Esophagus squamous epithelium (tissue), 5 donors: Measurements from ENCODE around the gene GRIK2. TPM values are rescaled to one million over a fixed set of nuclear protein-coding genes. Genes with fewer than 3 reads are reported as not detected.

Experiments
- DNase-seq: peaks from one replicate; lab custom pipeline; 2025; lab: John Stamatoyannopoulos, UW
- H3K27ac ChIP-seq, 4 donors: fragments of 200-600 bp; sonication (generic); one replicate each; pipeline ENCODE4 v1.5.1; 2016 to 2019; ENCODE audit warnings: mild to moderate bottlenecking in 1 of 4
- H3K27me3 ChIP-seq, 4 donors: fragments of 200-600 bp; sonication (generic); 1 replicate in 3 of 4; 2 replicates in 1 of 4; pipeline versions ENCODE4 v1.5.1 to v1.6.0; 2017 to 2021; ENCODE audit warnings: antibody characterized with exemption in 1 of 4
- H3K36me3 ChIP-seq, 3 donors: fragments of 200-600 bp; sonication (generic); one replicate each; pipeline ENCODE4 v1.5.1; 2016 to 2019
- H3K4me1 ChIP-seq, 3 donors: fragments of 200-600 bp; sonication (generic); one replicate each; pipeline ENCODE4 v1.5.1; 2017 to 2019
- H3K4me3 ChIP-seq, 4 donors: fragments of 200-600 bp; sonication (generic); 1 replicate in 3 of 4; 2 replicates in 1 of 4; pipeline ENCODE4 v1.5.1; 2016 to 2019; ENCODE audit warnings: mild to moderate bottlenecking in 2 of 4, moderate library complexity in 1 of 4
- H3K9me3 ChIP-seq, 3 donors: fragments of 200-600 bp; sonication (generic); one replicate each; pipeline ENCODE4 v1.5.1; 2016 to 2019
- CTCF ChIP-seq, 6 experiments: fragments of 450-650 bp in 4 of 6; fragments of 200-600 bp in 2 of 6; sonication (generic) in 2 of 6; IDR thresholded peaks; one replicate each; pipeline ENCODE4 v1.5.1; 2016 to 2019; ENCODE audit warnings: antibody characterized with exemption in 6 of 6, mild to moderate bottlenecking in 4 of 6, moderate library complexity in 4 of 6
- POLR2A ChIP-seq, 4 donors: fragments of 450-650 bp; IDR thresholded peaks; one replicate each; pipeline ENCODE4 v1.6.1; 2017; ENCODE audit warnings: antibody characterized with exemption in 4 of 4, mild to moderate bottlenecking in 4 of 4, moderate library complexity in 3 of 4
- WGBS, 2 donors: methylation state at CpG; one replicate each; pipeline ENCODE4 v1.1.5; 2018; 5-methylcytosine and 5-hydroxymethylcytosine counted together
- intact Hi-C: fragments of 100-400 bp; cut with DNase I; formaldehyde crosslinking; loops from one replicate; pipeline ENCODE4 v1.15.0; 2022
- total RNA-seq, 4 donors: library from RNA; depleted of rRNA; stranded (reverse); fragments of >200 nt; gene quantifications; one replicate each; pipeline ENCODE4 v1.1.0, GENCODE V29; 2016
- donor health status: DM: yes; HTN: yes; CAD: no.

Gene GRIK2
- total RNA-seq, 4 donors from 2014 or later: 0.19 TPM; not detected in 3

- WGBS, 2 donors: 67 to 75% methylated on average over 5 of the region's 5 CpGs
- TF ChIP-seq POLR2A (IDR thresholded peaks at IDR 0.05) (no peak), CTCF (IDR thresholded peaks at IDR 0.05) (no peak)
- Histone ChIP-seq H3K9me3 (no peaks in the 10 kb centered on the region), H3K36me3 (no peaks in the 10 kb centered on the region), H3K27ac (no peak overlapping the region), H3K27me3 (no peaks in the 10 kb centered on the region), H3K4me3 (no peak overlapping the region), H3K4me1 (no peaks in the 10 kb centered on the region)
- no peak for DNase-seq
- intact Hi-C loops: no loop called here
Measured at GRCh38 chr6:101450901-101451300, 57.4 kb downstream of the GRIK2 start.

GRCh38 chr6:101451981-101452380 lies 58.5 kb downstream of the GRIK2 start:
- WGBS, 2 donors: 93 to 96% methylated on average over 1 of the region's 1 CpG
- Histone ChIP-seq H3K4me1 (no peaks in the 10 kb centered on the region), H3K27me3 (no peaks in the 10 kb centered on the region), H3K36me3 (no peaks in the 10 kb centered on the region), H3K4me3 (no peak overlapping the region), H3K27ac (no peak overlapping the region), H3K9me3 (no peaks in the 10 kb centered on the region)
- no peak for TF ChIP-seq CTCF (IDR thresholded peaks at IDR 0.05)
- TF ChIP-seq POLR2A (IDR thresholded peaks at IDR 0.05): no peak
- intact Hi-C loops: no loop called here
- DNase-seq: no peak

- WGBS, 2 donors: 49 to 66% methylated on average over 4 of the region's 4 CpGs
- intact Hi-C loops: no loop called here
- TF ChIP-seq POLR2A (IDR thresholded peaks at IDR 0.05): no peak
- TF ChIP-seq CTCF (IDR thresholded peaks at IDR 0.05): no peak
- H3K27me3 ChIP-seq: no peaks in the 10 kb centered on the region
- no peak for DNase-seq
- no peaks in the 10 kb centered on the region for H3K4me1 ChIP-seq
- H3K9me3 ChIP-seq: no peaks in the 10 kb centered on the region
- no peak overlapping the region for H3K27ac ChIP-seq
- no peak overlapping the region for H3K4me3 ChIP-seq
- H3K36me3 ChIP-seq: no peaks in the 10 kb centered on the region
Measured at GRCh38 chr6:101453221-101453620, 59.7 kb downstream of the GRIK2 start.

- DNase-seq: no peak
- TF ChIP-seq CTCF (IDR thresholded peaks at IDR 0.05) (no peak), POLR2A (IDR thresholded peaks at IDR 0.05) (no peak)
- H3K4me1 ChIP-seq: no peaks in the 10 kb centered on the region
- no peak overlapping the region for H3K27ac ChIP-seq
- no peak overlapping the region for H3K4me3 ChIP-seq
- H3K9me3 ChIP-seq: no peaks in the 10 kb centered on the region
- no peaks in the 10 kb centered on the region for H3K27me3 ChIP-seq
- intact Hi-C loops: no loop called here
- H3K36me3 ChIP-seq: no peaks in the 10 kb centered on the region
- WGBS, 2 donors: 56 to 64% methylated on average over 3 of the region's 3 CpGs
Measured at GRCh38 chr6:101454106-101454676, 60.7 kb downstream of the GRIK2 start.

- DNase-seq: no peak
- Histone ChIP-seq H3K9me3 (no peaks in the 10 kb centered on the region), H3K36me3 (no peaks in the 10 kb centered on the region), H3K4me3 (no peak overlapping the region), H3K4me1 (no peaks in the 10 kb centered on the region), H3K27me3 (no peaks in the 10 kb centered on the region), H3K27ac (no peak overlapping the region)
- TF ChIP-seq POLR2A (IDR thresholded peaks at IDR 0.05) (no peak), CTCF (IDR thresholded peaks at IDR 0.05) (no peak)
- intact Hi-C loops: no loop called here
- 87 to 97% methylated on average over 2 of the region's 2 CpGs for WGBS, 2 donors
Measured at GRCh38 chr6:101458336-101458735, 64.8 kb downstream of the GRIK2 start.
